GM13976 (cell line): ENCODE data around the gene AQP2.

ENCODE experiments used
- DNase-seq: peaks from one replicate; pipeline ENCODE4 v3.0.0; 2012; ENCODE audit warnings: low spot score
- in situ Hi-C: fragments of 300-500 bp; cut with MboI; formaldehyde crosslinking; loops from one replicate; pipeline ENCODE4 v1.12.0; 2022; ENCODE audit warnings: low sequenced_read_pairs, mixed read lengths, inconsistent platforms; ENCODE audit not compliant: unreplicated experiment
- TF ChIP-seq, protein P1 (sequence below): IDR thresholded peaks from 2 replicates; pipeline ENCODE4 v1.5.1; 2012; ENCODE audit warnings: borderline replicate concordance, mild to moderate bottlenecking; ENCODE audit not compliant: insufficient read depth; ENCODE audit errors: extremely low read depth, missing control alignments, control extremely low read depth

Gene AQP2

DNA sequence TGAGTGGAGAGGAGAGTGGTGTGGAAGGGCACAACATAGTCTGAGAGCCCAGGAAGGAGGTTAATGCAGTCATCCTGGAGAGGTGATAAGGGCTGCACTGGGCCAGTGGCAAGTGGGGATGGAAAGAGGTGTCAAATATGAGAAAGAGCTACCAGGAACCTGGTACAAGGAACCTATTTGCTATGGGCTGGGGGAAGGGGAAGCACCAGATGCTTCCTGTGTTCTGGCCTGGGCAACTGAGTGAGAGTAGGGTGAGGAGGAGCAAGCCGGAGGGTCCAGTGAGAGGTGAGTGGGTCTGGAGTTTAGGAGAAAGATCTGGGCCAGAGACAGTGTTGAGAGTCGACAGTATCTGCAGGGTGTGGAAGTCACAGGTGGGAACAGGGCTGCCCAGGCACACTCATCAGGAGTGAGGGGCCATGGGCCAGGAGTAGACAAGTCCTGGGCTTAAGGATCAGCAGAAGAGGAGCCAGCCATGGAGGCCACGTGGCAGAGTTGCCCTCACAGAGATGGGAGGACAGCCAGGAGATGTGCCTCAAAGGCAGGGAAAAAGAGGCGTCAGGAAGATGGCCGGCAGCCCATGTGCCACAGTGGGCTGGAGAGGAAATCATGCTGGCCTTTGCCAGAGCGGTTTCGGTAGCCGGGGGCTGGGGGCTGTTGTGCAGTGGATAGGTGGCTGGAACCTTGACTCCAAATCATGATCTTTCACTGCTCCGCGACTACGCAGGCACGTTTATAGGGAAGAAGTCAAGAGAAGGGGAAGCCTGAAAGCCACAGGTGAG, 19.3 kb downstream of the AQP2 start:
- no peak for DNase-seq
- TF ChIP-seq, protein P1, sequence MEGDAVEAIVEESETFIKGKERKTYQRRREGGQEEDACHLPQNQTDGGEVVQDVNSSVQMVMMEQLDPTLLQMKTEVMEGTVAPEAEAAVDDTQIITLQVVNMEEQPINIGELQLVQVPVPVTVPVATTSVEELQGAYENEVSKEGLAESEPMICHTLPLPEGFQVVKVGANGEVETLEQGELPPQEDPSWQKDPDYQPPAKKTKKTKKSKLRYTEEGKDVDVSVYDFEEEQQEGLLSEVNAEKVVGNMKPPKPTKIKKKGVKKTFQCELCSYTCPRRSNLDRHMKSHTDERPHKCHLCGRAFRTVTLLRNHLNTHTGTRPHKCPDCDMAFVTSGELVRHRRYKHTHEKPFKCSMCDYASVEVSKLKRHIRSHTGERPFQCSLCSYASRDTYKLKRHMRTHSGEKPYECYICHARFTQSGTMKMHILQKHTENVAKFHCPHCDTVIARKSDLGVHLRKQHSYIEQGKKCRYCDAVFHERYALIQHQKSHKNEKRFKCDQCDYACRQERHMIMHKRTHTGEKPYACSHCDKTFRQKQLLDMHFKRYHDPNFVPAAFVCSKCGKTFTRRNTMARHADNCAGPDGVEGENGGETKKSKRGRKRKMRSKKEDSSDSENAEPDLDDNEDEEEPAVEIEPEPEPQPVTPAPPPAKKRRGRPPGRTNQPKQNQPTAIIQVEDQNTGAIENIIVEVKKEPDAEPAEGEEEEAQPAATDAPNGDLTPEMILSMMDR, result no peak
- in situ Hi-C loops, result loop anchor here (10.0 kb wide), 1 partner anchor 85 kb away; the partner anchor contains the start of gene ASIC1

DNA sequence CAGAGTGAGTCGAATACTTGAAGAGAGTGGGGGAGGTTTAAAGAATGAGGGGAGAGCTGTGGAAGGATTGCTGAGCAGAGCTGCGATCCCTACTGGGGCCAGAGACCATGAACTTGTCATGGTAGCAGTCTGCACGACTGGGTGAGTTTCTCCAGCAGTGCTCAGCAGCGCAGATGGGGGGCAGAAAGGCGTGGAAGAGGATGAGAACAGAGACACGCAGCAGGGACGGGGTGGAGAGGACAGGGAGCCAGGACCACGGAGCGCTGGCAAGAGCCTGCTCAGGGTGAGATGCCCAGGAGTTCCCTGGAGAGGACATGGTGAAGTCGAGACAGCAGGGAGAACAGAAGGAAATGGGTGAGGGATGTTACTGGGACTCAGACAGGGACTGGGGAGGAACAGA, 20.1 kb downstream of the AQP2 start:
- in situ Hi-C loops, result loop anchor here (10.0 kb wide), 1 partner anchor 84 kb away; the partner anchor contains the start of gene ASIC1
- TF ChIP-seq, protein P1, result no peak
- DNase-seq, result no peak

DNA sequence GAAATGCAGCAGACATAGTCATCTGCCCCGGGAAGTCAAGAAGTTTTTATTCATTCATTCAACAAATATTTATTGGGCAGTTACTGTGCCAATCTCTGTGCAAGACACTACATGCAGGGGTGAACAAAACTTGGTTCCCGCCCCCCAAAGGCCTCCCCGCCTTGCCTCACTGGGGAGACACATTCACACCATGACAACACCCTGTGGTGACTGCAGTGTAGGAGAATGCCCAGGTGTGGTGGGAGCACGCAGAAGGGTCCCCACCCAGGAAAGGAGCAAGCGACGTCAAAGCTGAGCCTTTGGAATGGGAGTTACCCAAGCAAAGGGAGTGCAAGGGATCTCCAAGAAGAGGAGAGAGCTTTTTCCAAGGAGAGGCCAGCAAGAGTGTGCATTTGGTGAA, 20.6 kb downstream of the AQP2 start:
- no peak for DNase-seq

DNA sequence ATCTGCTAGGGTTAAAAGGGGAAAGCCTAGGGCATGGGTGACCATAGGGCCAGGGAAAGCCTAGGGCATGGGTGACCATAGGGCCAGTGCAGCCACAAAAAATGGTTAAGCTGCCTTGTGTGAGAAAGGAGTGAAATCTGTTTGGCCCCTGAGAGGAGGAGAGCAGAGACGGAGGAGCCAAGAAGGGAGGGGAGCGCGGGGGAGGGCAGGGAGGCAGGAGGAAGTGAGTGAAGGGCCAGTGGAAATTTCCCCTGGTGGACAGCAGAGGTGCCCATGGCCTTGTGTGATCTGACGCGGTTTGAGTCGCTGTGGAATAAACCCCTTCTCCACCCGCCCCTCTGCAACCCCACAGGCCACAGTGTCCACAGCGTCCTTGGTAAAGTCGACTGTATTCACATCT, 21.6 kb downstream of the AQP2 start:
- DNase-seq, result no peak
- in situ Hi-C loops, result loop anchor here (10.0 kb wide), 1 partner anchor 83 kb away; the partner anchor contains the start of gene ASIC1
- TF ChIP-seq, protein P1, result no peak

More for the DNA sequence above, 20.6 kb downstream of the AQP2 start:
- TF ChIP-seq, protein P1, result no peak
- in situ Hi-C loops, result loop anchor here (10.0 kb wide), 1 partner anchor 84 kb away; the partner anchor contains the start of gene ASIC1

DNA sequence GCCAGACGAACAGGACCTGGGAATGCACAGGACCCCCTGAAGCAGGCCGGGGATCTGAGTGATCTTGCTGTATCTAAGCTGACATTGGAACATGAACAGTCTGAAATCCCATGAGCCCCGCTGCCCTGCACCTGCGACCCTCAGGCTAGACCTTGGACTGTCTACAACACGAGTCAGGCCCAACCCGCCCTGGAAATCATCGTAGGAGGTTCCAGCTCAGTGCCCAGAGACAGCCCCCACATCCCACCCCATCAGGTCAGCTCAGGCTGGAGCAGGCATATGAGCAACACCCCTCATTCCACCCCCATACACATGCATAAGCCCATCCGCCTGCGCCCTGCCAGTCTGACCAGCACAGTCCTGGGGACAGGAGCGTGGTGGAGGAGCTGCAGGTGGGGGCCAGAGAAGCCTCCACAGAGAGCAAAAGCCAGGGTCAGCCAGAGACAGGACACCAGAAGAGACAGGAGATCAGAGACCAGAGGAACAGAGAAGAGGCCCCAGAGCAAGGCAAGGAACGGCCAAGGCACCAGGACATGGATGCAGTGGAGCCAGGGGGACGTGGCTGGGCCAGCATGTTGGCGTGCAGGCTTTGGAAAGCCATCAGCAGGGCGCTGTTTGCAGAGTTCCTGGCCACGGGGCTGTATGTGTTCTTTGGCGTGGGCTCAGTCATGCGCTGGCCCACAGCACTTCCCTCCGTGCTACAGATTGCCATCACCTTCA, 22.3 kb downstream of the AQP2 start, which contains the start of gene AQP6:
TSS of gene AQP6 (plus strand) at position 307 of the 720 bp plus-strand sequence. CDS start at position 534, 227 bp downstream.
- no peak for DNase-seq
- TF ChIP-seq, protein P1, result no peak
- in situ Hi-C loops, result loop anchor here (10.0 kb wide), 1 partner anchor 82 kb away; the partner anchor contains the start of gene ASIC1

DNA sequence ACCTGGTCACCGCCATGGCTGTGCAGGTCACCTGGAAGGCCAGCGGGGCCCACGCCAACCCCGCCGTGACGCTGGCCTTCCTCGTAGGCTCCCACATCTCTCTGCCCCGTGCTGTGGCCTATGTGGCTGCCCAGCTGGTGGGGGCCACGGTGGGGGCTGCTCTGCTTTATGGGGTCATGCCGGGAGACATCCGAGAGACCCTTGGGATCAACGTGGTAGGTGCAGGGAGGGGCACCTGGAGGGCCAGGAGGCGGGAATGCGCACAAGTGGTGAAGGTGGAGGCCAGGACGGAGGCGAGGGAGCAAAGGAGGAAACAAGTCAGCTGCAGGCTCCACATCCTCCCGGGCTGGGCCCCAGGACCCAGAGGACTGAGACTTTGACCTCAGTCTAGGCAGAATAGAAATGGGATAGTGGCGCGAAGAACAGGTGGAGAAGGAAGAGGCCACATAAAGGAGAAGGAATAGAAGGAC, 22.9 kb downstream of the AQP2 start:
- in situ Hi-C loops, result loop anchor here (10.0 kb wide), 1 partner anchor 81 kb away; the partner anchor contains the start of gene ASIC1
- TF ChIP-seq, protein P1, result no peak
- no peak for DNase-seq
